Measurements from ENCODE around the gene SERP2.

DNA sequence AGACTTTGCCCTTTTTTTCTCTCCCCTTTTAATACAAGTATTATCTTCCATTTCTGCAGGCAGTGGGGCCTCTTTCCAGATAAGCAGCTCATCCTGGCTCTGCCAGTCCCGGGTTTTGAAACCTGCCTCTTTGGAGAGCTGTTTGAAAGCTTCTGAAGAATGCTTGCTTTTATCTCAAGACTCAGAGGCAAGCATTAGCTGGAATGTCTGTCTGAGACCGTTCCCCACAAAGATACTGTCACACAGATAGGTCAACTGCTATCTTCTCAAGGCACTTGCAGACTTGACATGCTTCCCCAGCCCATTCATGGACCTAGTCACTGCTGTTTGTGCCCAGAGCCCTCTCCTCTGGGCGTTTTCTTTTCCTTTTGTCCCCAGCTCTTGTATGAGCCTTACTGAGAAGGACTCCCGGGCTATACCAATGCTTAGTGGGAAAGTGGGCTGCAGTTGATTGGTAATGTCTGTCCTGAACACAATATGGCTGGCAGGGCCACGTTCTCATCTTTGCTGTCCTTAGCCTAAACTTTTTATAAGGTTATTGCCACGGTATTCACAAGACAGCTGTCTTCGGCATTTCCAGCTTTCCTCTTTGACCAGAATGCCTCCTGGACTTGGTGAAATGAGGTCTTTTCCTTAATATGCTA is 13.4 kb downstream of the SERP2 start:
- TF ChIP-seq, protein P1, sequence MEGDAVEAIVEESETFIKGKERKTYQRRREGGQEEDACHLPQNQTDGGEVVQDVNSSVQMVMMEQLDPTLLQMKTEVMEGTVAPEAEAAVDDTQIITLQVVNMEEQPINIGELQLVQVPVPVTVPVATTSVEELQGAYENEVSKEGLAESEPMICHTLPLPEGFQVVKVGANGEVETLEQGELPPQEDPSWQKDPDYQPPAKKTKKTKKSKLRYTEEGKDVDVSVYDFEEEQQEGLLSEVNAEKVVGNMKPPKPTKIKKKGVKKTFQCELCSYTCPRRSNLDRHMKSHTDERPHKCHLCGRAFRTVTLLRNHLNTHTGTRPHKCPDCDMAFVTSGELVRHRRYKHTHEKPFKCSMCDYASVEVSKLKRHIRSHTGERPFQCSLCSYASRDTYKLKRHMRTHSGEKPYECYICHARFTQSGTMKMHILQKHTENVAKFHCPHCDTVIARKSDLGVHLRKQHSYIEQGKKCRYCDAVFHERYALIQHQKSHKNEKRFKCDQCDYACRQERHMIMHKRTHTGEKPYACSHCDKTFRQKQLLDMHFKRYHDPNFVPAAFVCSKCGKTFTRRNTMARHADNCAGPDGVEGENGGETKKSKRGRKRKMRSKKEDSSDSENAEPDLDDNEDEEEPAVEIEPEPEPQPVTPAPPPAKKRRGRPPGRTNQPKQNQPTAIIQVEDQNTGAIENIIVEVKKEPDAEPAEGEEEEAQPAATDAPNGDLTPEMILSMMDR (conservative IDR thresholded peaks at IDR 0.05; ENCODE audit: low read depth, low read length) = no peak
- TF ChIP-seq EZH2 (IDR thresholded peaks at IDR 0.05; ENCODE audit: low read length, unreplicated experiment) = no peak

Data from PC-3 (cell line).